GM19023 (cell line): Measurements from ENCODE around the gene PPTC7.
"Not testable (repeated sequence)": the region's sequence is repeated elsewhere in the genome, so short reads cannot be mapped to it uniquely, and the experiment has no call there.

Experiments used
- ATAC-seq: cut with Tn5 transposase; IDR thresholded peaks from one replicate; pipeline ENCODE4 v1.9.1; 2021; ENCODE audit warnings: mild to moderate bottlenecking, moderate library complexity; ENCODE audit not compliant: unreplicated experiment

The PPTC7 gene, protein sequence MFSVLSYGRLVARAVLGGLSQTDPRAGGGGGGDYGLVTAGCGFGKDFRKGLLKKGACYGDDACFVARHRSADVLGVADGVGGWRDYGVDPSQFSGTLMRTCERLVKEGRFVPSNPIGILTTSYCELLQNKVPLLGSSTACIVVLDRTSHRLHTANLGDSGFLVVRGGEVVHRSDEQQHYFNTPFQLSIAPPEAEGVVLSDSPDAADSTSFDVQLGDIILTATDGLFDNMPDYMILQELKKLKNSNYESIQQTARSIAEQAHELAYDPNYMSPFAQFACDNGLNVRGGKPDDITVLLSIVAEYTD

DNA sequence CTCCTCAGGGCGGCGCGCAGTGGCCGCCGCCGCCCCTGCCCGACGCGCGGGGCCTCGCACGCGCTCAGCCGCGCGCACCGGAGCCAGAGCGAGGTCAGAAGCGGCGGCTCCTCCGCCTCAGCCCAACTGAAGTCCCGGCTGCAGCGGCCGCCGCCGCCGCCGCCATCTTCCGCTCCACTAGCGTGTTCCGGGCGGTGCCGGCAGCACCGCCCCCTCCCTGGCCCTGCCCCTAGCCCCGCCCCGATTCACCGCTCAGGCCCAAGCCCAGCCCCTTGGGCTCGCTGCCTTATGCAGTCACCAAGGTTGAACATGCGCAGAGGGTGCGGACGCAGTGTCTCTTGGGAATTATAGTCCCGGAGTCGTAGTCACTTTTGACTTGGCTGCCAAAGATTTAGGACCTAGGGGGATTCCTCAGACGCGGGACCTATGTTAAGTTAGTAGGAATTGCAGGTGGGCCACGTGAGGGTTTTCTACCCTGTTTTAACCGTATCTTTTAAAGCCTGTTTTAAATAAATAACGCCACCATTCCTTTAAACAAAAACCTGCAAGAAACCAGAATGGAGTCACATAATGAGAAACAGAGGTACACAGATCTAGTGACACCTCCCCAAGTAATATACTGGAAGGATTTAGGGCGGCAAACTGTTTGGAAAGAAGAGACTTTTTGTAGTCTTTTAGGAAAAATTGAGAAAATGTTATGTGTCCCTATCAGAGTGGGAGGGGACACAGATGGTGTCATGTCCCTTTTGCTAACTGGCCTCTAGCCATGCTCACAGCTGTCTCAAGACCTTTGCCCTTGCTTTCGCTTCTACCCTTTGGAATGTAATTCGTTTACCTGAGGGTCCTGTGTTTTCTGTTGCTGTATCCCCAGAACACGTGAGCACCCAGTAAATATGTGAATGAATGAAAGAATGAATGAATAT, at the start of gene PPTC7:
Gene PPTC7 (minus strand): TSS at position 182 of the 923 bp plus-strand sequence. CDS start 287 bp downstream, outside the sequence.
- peak; percentile 76 for ATAC-seq

- no peak for ATAC-seq
These were observed 44.5 kb upstream of the PPTC7 start for GRCh38 chr12:110627500-110628195.

- no peak for ATAC-seq
These were observed 39.5 kb upstream of the PPTC7 start for GRCh38 chr12:110622582-110622981.

DNA sequence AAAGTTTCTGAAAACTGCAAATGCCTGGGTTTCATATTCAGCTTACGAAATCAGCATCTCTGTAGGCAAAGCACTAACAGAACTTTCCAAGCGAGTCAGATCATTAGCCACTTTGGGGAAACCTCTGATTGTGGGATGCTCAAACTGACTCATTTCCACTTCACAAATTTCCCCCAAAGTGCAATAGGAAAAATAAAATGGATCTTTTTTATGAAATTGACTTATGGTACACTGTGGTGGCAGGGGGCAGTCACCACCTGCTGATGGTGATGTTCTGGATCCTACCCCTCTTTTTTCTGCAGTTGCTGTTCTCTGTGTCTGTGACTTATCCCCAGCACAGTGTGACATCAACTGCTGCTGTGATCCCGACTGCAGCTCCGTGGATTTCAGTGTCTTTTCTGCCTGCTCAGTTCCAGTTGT, 36.4 kb upstream of the PPTC7 start:
- peak; percentile 52 for ATAC-seq

DNA sequence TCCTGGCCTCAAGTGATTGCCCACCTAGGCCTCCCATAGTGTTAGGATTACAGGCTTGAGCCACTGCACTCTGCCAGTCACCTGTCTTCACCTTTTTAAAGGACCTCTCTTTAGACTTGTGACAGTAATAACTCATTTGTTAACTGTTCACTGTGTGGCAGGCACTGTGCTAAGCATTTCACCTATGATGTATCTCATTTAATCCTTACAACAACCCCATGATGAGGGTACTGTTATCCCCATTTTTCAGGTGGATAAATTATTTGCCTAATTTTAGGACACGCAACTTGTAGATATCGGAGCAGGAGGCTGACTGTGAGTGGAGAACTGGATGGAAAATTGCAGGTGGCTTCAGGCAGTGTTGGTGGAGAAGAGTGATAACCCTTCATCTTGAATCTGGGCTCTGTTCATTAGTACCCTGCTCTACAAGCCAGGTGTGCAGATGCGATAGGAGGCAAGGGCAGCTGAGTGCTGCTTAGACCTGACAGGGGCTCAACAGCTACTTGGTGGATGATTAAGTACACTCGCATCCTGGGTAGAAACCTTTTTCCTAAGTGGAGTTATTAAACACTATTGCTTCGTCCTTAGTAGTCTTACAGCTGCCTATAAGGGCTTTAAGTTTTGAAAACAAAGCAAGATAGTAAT, 33.5 kb upstream of the PPTC7 start:
- ATAC-seq: no peak

GRCh38 chr12:110615171-110615570, 32.1 kb upstream of the PPTC7 start:
- ATAC-seq: no peak

DNA sequence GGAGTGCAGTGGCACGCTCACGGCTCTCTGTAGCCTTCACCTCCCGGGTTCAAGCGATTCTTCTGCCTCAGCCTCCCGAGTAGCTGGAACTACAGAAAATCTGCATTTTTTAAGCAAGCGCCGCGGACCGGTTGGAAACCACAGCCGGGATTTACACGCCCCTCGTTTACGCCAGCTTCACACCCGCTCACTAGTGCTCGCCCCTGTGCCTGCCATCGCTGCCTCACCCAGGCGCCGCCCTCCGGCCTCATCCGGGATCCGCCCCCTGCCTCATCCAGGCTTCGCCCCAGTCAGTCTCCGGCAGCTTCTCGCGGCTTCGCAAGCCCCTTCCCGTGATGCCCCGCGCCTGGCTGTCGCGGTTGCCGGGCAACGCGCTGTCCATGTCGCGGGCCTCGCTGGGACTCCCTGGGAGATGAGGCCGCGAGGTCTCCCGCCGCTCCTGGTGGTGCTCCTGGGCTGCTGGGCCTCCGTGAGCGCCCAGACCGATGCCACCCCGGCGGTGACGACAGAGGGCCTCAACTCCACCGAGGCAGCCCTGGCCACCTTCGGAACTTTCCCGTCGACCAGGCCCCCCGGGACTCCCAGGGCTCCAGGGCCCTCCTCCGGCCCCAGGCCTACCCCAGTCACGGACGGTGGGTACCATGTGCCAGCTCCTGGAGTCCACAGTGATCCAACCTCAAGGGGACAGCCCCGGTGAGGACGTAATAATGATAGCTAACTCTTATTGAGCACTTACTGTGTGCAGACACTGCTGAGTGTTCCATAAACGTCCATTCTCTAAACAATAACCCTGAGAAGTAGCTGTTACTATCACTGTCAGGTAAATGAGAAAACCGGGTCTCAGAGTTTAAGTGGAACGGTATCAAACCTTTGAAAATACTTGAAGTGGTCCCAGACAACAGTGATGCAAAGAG, 30.9 kb upstream of the PPTC7 start, which contains the start of gene TCTN1:
Gene TCTN1 (plus strand): TSS at position 359 of the 914 bp plus-strand sequence. CDS start 54 bp downstream, at position 413.
- peak; percentile 93 for ATAC-seq

DNA sequence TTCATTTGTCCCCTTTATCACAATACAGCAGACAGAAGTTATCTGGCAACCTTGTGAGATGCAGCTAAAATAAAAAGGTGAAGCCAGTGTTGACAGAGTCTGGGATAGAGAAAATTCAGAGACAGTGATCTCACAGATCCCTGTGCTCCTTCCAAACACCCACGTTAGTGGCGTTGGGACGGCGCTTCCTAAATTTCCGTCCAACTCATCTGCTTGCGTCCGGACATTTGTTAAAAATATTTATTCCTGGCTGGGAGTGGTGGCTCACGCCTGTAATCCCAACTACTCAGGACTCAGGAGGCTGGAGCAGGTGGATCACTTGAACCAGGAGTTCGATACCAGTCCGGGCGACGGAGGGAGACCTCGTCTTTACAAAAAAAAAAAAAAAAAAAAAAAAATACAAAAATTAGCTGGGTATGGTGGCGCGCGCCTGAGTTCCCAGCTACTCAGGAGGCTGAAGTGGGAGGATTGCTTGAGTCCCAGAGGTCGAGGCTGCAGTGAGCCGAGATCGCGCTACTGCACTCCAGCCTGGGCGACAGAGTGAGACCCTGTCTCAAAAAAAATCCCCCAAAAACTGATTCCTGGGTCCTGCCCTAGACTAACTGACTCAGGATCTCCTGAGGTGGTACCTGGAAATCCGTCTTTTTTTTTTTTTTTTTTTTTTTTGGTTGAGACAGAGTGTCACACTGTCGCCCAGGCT, 30.1 kb upstream of the PPTC7 start:
- no peak for ATAC-seq

GRCh38 chr12:110606253-110606611, 23.1 kb upstream of the PPTC7 start:
- ATAC-seq: no peak

GRCh38 chr12:110602085-110602814, 19.1 kb upstream of the PPTC7 start:
- ATAC-seq: not testable (repeated sequence)

DNA sequence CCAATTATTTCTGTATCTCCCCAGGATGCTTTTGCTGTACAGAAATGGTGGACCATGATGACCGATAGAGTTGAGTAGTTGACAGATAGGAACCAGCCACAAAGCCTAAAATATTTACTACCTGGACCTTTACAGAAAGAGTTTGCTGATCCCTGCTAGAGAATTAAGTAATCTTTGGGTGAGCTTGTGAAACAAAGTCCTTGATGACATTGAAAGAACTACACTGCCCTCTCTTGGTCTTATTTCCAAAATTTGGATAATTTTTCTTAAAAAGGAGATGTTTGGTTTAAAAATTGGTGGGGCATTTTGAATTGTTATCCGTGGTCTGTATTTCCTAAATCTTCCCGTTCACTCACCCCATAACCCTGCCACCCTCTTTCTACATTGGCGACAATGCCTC, 17.1 kb upstream of the PPTC7 start:
- ATAC-seq: no peak

DNA sequence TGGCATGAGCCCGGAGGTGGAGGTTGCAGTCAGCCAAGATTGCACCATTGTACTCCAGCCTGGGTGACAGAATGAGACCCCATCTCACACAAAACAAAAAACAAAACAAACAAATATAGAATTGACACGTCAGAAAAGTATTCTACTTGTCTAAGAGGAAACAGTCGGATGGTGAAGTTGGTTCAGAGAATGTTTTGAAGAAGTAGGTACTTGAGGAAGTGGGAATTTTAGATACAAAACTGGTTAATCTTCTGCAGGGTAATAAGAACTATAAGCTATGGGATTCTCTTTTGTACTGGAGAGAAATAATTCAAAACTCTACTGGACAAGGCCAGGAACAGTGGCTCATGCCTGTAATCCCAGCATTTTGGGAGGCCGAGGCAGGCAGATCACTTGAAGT, 16.2 kb upstream of the PPTC7 start:
- ATAC-seq: no peak

- no peak for ATAC-seq
These were observed 14.8 kb upstream of the PPTC7 start for GRCh38 chr12:110597885-110598284.

- not testable (repeated sequence) for ATAC-seq
These were observed 9.8 kb upstream of the PPTC7 start for GRCh38 chr12:110592919-110593318.

GRCh38 chr12:110592078-110592477, 9.0 kb upstream of the PPTC7 start:
- no peak for ATAC-seq

DNA sequence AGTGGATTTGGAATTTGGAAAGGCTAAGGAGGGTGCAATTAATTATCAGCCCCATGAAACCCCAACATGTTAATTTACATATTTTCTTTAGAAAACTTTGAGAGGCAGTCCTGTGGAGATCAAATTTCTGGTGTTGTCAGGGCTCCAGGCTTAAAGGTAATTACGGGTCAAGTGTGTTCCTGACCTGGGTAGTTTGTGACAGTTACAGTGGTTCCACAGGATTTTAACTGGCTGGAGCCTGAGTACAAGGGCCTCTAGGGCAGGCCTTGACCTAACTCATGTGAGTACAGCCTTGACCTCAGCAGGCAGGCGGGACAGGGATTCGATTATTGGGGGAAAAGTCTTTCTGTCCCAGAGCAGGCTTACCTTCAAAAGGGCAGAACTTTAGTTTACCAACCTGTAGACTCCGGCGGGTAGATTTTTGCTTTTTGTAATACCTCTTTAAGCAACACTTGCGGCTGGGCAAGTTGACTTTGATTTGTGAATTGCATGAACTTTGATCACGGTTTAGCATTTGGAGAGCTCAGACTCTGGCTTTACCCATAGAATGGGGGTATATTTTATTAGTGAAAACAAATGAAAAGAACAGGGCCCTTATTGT, 8.4 kb upstream of the PPTC7 start:
- no peak for ATAC-seq

- no peak for ATAC-seq
These were observed 7.7 kb upstream of the PPTC7 start for GRCh38 chr12:110590806-110591326.

DNA sequence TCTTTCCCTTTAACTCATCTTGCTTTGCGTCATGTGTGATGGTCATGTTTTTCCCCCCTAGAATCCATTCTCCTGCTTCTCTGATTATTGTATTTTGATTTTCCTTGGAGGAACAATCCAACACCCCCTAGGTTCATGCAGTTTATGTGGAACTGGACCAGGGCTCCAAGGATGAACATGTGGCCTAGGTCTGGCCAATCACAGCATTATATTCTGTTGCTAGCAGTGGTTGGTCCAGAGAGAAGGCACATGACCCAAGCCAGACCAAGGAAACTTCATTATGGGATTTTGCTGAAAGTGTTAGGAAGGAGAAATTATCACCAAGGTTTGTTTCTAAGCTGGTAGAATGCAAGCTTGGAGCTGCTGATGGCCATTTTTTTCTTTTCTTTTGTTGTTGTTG, 6.9 kb upstream of the PPTC7 start:
- no peak for ATAC-seq
